NCI-H146 treated with DMSO at 0.1 percent for 48 hours (cell line): Measurements from ENCODE around the gene PPP1R9B.
A peak's percentile ranks its signal among the peaks of the same experiment; 100 is the strongest.

Experiments used
- DNase-seq: peaks from one replicate; lab custom pipeline; 2025; ENCODE audit not compliant: unreplicated experiment; lab: John Stamatoyannopoulos, UW

PPP1R9B gene

GRCh38 chr17:50128441-50129352 lies 21.8 kb downstream of the PPP1R9B start:
- DNase-seq, result no peak

- DNase-seq, result no peak
Measured at GRCh38 chr17:50127697-50128361, 22.6 kb downstream of the PPP1R9B start.

- DNase-seq, result no peak
Measured at GRCh38 chr17:50125420-50125997, 25.0 kb downstream of the PPP1R9B start.

GRCh38 chr17:50123649-50124349 lies 26.7 kb downstream of the PPP1R9B start:
- no peak for DNase-seq

- DNase-seq, result no peak
Measured at GRCh38 chr17:50122945-50123344, 27.5 kb downstream of the PPP1R9B start.

- no peak for DNase-seq
Measured at GRCh38 chr17:50120475-50121253, 29.8 kb downstream of the PPP1R9B start.

- DNase-seq, result no peak
Measured at GRCh38 chr17:50118828-50119218, 31.7 kb downstream of the PPP1R9B start.

- DNase-seq, result no peak
Measured at GRCh38 chr17:50118076-50118827, 32.2 kb downstream of the PPP1R9B start.

- no peak for DNase-seq
Measured at GRCh38 chr17:50117202-50118051, 33.0 kb downstream of the PPP1R9B start.

GRCh38 chr17:50115756-50116155 lies 34.7 kb downstream of the PPP1R9B start:
- DNase-seq, result no peak

- peak; percentile 12 for DNase-seq
Measured at GRCh38 chr17:50114849-50115357, 35.6 kb downstream of the PPP1R9B start.

GRCh38 chr17:50114401-50114800 lies 36.1 kb downstream of the PPP1R9B start:
- DNase-seq, result no peak

GRCh38 chr17:50113624-50114320 lies 36.7 kb downstream of the PPP1R9B start:
- no peak for DNase-seq

- DNase-seq, result no peak
Measured at GRCh38 chr17:50112694-50113093, 37.8 kb downstream of the PPP1R9B start.

GRCh38 chr17:50111673-50112655 lies 38.5 kb downstream of the PPP1R9B start:
- no peak for DNase-seq

- DNase-seq, result no peak
Measured at GRCh38 chr17:50110591-50111349, 39.7 kb downstream of the PPP1R9B start.
